HepG2 (cell line): ENCODE results near the gene CDK14. TPM values are rescaled to one million over a fixed set of nuclear protein-coding genes. Genes with fewer than 3 reads are reported as not detected.

Experiments used
- ATAC-seq: fragments of 200-7000 bp; cut with Tn5 transposase; 3 replicates; pipeline ENCODE4 v1.9.1; 2020; ENCODE audit warnings: mild to moderate bottlenecking, moderate library complexity
- BruUV-seq: library from RNA; stranded (reverse); fragments of 400-500 nt; replicated peaks from 2 replicates; lab custom pipeline; 2021; lab: Mats Ljungman, UMichigan
- CTCF ChIA-PET: fragments of 300-600 bp; formaldehyde crosslinking; extraction: SDS; loops from one replicate; lab custom pipeline; 2021; ENCODE audit warnings: low total read pairs, inconsistent platforms, low intra/inter-chr PET ratio; lab: Yijun Ruan, JAX
- POLR2A ChIA-PET: fragments of 350-600 bp; sonication (Branson Sonifier 250); formaldehyde crosslinking; loops from one replicate; lab custom pipeline; 2020; ENCODE audit warnings: antibody characterized with exemption, inconsistent platforms; lab: Yijun Ruan, JAX
- DNase-seq: peaks from one replicate; pipeline ENCODE4 v3.0.0-alpha.2; 2015; ENCODE audit warnings: low spot score
- FAIRE-seq: peaks from 3 replicates; lab custom pipeline; 2011; peaks lifted over from hg19 to GRCh38; lab: Jason Lieb, UNC
- H2AFZ ChIP-seq: one replicate; pipeline ENCODE4 v1.6.1; 2011; ENCODE audit warnings: low read length, inconsistent platforms
- H3K27ac ChIP-seq: fragments of 300-600 bp; 3 replicates; pipeline ENCODE4 v1.8.0; 2011; ENCODE audit warnings: mixed run types, mild to moderate bottlenecking, mixed read lengths, low read length, inconsistent platforms; ENCODE audit not compliant: insufficient read depth; ENCODE audit errors: extremely low read length
- H3K27me3 ChIP-seq, 2 experiments: fragments of 200-600 bp in 1 of 2; 2 replicates in 1 of 2; 3 replicates in 1 of 2; pipeline versions ENCODE4 v1.6.0 to v1.8.0; 2011; ENCODE audit warnings: low read length in 2 of 2, mild to moderate bottlenecking in 2 of 2, moderate library complexity in 2 of 2, inconsistent platforms in 1 of 2; ENCODE audit not compliant: insufficient read depth in 2 of 2, control insufficient read depth in 1 of 2
- H3K36me3 ChIP-seq, 2 experiments: fragments of 200-600 bp in 1 of 2; replicated peaks in 1 of 2; 2 replicates in 1 of 2; 3 replicates in 1 of 2; pipeline versions ENCODE4 v1.5.1 to v1.8.0; 2011; ENCODE audit warnings: low read length in 2 of 2, inconsistent platforms in 1 of 2; ENCODE audit not compliant: insufficient read depth in 2 of 2, control insufficient read depth in 1 of 2
- H3K4me1 ChIP-seq: 2 replicates; pipeline ENCODE4 v1.5.1; 2012; ENCODE audit warnings: low read length, inconsistent platforms; ENCODE audit not compliant: insufficient read depth
- H3K4me2 ChIP-seq: 2 replicates; pipeline ENCODE4 v1.6.0; 2011; ENCODE audit warnings: low read depth, low read length, inconsistent platforms
- H3K4me3 ChIP-seq, 3 experiments: fragments of 200-600 bp in 1 of 3; sonication (generic), shearing (Covaris generic) in 1 of 3; replicated peaks in 1 of 3; 2 replicates each; pipeline ENCODE4 v1.5.1; 2011 to 2016; ENCODE audit warnings: low read length in 3 of 3, inconsistent platforms in 2 of 3, low read depth in 2 of 3, mild to moderate bottlenecking in 2 of 3, control low read depth in 1 of 3, mixed read lengths in 1 of 3; ENCODE audit not compliant: insufficient read depth in 1 of 3
- H3K79me2 ChIP-seq: one replicate; pipeline ENCODE4 v1.6.1; 2011; ENCODE audit warnings: low read length, inconsistent platforms; ENCODE audit not compliant: insufficient read depth
- H3K9ac ChIP-seq: 2 replicates; pipeline ENCODE4 v1.6.0; 2011; ENCODE audit warnings: mild to moderate bottlenecking, low read depth, low read length, inconsistent platforms; ENCODE audit not compliant: insufficient read depth
- H3K9me3 ChIP-seq: 2 replicates; pipeline ENCODE4 v1.5.1; 2012; ENCODE audit warnings: mild to moderate bottlenecking, low read length
- H4K20me1 ChIP-seq: 2 replicates; pipeline ENCODE4 v1.6.0; 2011; ENCODE audit warnings: inconsistent platforms, mild to moderate bottlenecking, low read length, moderate library complexity; ENCODE audit not compliant: insufficient read depth
- FOXA1 ChIP-seq, 2 experiments: fragments of 450-650 bp in 1 of 2; sonication (generic) in 1 of 2; formaldehyde crosslinking in 1 of 2; IDR thresholded peaks; 2 replicates each; pipeline versions ENCODE4 v1.4.0 to v1.6.1; 2016 to 2020; ENCODE audit warnings: missing genetic modification reagents in 1 of 2
- MLXIP ChIP-seq: sonication (generic); formaldehyde crosslinking; IDR thresholded peaks from 2 replicates; pipeline ENCODE4 v1.9.0; 2021; ENCODE audit warnings: missing genetic modification reagents, borderline replicate concordance
- ZFP1 ChIP-seq: IDR thresholded peaks from 2 replicates; pipeline ENCODE4 v1.6.1; 2016
- ZNF24 ChIP-seq: fragments of 450-650 bp; IDR thresholded peaks from 2 replicates; pipeline ENCODE4 v1.6.1; 2017; ENCODE audit warnings: antibody characterized with exemption, mild to moderate bottlenecking
- WGBS: methylation state at CpG from one replicate; pipeline ENCODE4 v1.1.6; 2017; ENCODE audit warnings: low lambda C conversion rate; 5-methylcytosine and 5-hydroxymethylcytosine counted together
- in situ Hi-C: cut with HindIII; loops from 2 replicates; pipeline ENCODE4 v1.10.0; 2017; ENCODE audit warnings: low pct_unique_long_range_greater_than_20kb; ENCODE audit not compliant: extremely low pct_ligation_motif_present
- intact Hi-C: fragments of 100-400 bp; cut with micrococcal nuclease; formaldehyde crosslinking; loops from one replicate; pipeline ENCODE4 v1.10.0; 2022; ENCODE audit not compliant: unreplicated experiment
- polyA plus RNA-seq, 8 experiments: library from polyadenylated mRNA; depleted of rRNA in 3 of 8; stranded (reverse) in 7 of 8; unstranded in 1 of 8; fragments of >200 nt; fragmentation: Illumina TruSeq in 4 of 8; extraction: Trizol in 4 of 8; gene quantifications; 2 replicates each; pipeline versions ENCODE4 v1.2.1 to v1.2.3, GENCODE V29; 2011 to 2016; ENCODE audit warnings: low read depth in 4 of 8, missing spikeins in 1 of 8, mixed read lengths in 1 of 8; ENCODE audit not compliant: insufficient read depth in 1 of 8
- total RNA-seq, 5 experiments: library from RNA; depleted of rRNA; stranded (reverse); fragments of >200 nt; fragmentation: Illumina TruSeq; extraction: Trizol; gene quantifications; 2 replicates each; pipeline ENCODE4 v1.2.3, GENCODE V29; 2016; ENCODE audit warnings: low read depth in 1 of 5

Gene CDK14
- total and polyA plus RNA-seq, 2 of the 13 experiments (the other 11 are each of a cell fraction or from before 2014, with no cell fraction given), result 0.26 to 0.71 TPM

- TF ChIP-seq ZNF24 (no peak), FOXA1 (IDR thresholded peaks at IDR 0.05) (no peak), FOXA1 (CRISPR knock-in tag; IDR thresholded peaks at IDR 0.05) (no peak), MLXIP (CRISPR knock-in tag) (no peak), ZFP1 (CRISPR knock-in tag) (no peak)
- no peak for FAIRE-seq
- no TSS peak for BruUV-seq
These were observed 553.5 kb downstream of the CDK14 start for GRCh38 chr7:91149341-91150246.

More at GRCh38 chr7:91149341-91150246, 553.5 kb downstream of the CDK14 start:
- Histone ChIP-seq H3K9ac (no peak overlapping the region), H3K27ac (no peak overlapping the region), H3K4me3 (no peak overlapping the region), H3K9me3 (no peaks in the 10 kb centered on the region), H2AFZ (no peak overlapping the region), H3K36me3 (no peaks in the 10 kb centered on the region), H3K79me2 (no peaks in the 10 kb centered on the region), H3K4me1 (no peaks in the 10 kb centered on the region), H4K20me1 (no peaks in the 10 kb centered on the region), H3K4me2 (no peak overlapping the region), H3K27me3 (no peaks in the 10 kb centered on the region)
- intact Hi-C loops (no loop called here), in situ Hi-C loops (no loop called here)
- POLR2A ChIA-PET, result no interaction called here
- no peak for DNase-seq
- CTCF ChIA-PET, result no interaction called here
- WGBS, result 45% methylated on average over 3 of the region's 3 CpGs
- no peak for ATAC-seq
